GM19452 (cell line): ENCODE measurements around the gene ATG7.
"Not testable (repeated sequence)": the region's sequence is repeated elsewhere in the genome, so short reads cannot be mapped to it uniquely, and the experiment has no call there.

Experiments
- ATAC-seq: cut with Tn5 transposase; IDR thresholded peaks from one replicate; pipeline ENCODE4 v1.9.1; 2021; ENCODE audit not compliant: unreplicated experiment

Gene ATG7

GRCh38 chr3:11582191-11582968 lies 310.2 kb downstream of the ATG7 start:
- no peak for ATAC-seq

- no peak for ATAC-seq
Measured at GRCh38 chr3:11583235-11583634, 311.0 kb downstream of the ATG7 start.

- no peak for ATAC-seq
Measured at GRCh38 chr3:11583638-11584046, 311.4 kb downstream of the ATG7 start.

GRCh38 chr3:11584570-11584969 lies 312.4 kb downstream of the ATG7 start:
- ATAC-seq: no peak

GRCh38 chr3:11587766-11588165 lies 315.6 kb downstream of the ATG7 start:
- ATAC-seq: no peak

- no peak for ATAC-seq
Measured at GRCh38 chr3:11588338-11588737, 316.1 kb downstream of the ATG7 start.

- ATAC-seq: no peak
Measured at GRCh38 chr3:11588755-11589154, 316.6 kb downstream of the ATG7 start.

- ATAC-seq: no peak
Measured at GRCh38 chr3:11589706-11590105, 317.5 kb downstream of the ATG7 start.

- ATAC-seq: no peak
Measured at GRCh38 chr3:11591002-11591355, 318.8 kb downstream of the ATG7 start.

GRCh38 chr3:11591391-11592282 lies 319.4 kb downstream of the ATG7 start:
- no peak for ATAC-seq

- no peak for ATAC-seq
Measured at GRCh38 chr3:11592445-11593298, 320.5 kb downstream of the ATG7 start.

GRCh38 chr3:11593318-11594034 lies 321.3 kb downstream of the ATG7 start:
- ATAC-seq: no peak

- ATAC-seq: not testable (repeated sequence)
Measured at GRCh38 chr3:11595024-11595423, 322.8 kb downstream of the ATG7 start.

- no peak for ATAC-seq
Measured at GRCh38 chr3:11596387-11596786, 324.2 kb downstream of the ATG7 start.

GRCh38 chr3:11600501-11601282 lies 328.5 kb downstream of the ATG7 start:
- ATAC-seq: no peak

GRCh38 chr3:11601446-11602238 lies 329.4 kb downstream of the ATG7 start:
- ATAC-seq: peak; percentile 88

GRCh38 chr3:11602239-11602840 lies 330.1 kb downstream of the ATG7 start:
- ATAC-seq: no peak

- ATAC-seq: no peak
Measured at GRCh38 chr3:11602886-11603527, 330.8 kb downstream of the ATG7 start.
